Neural progenitor cell (in vitro differentiated cells): ENCODE measurements around the gene CCKAR.

Source experiments
- CTCF ChIP-seq: fragments of 200-600 bp; sonication (generic); IDR thresholded peaks from 2 replicates; pipeline ENCODE4 v1.5.1; 2017; ENCODE audit warnings: antibody characterized with exemption, mild to moderate bottlenecking
- EZH2 ChIP-seq: fragments of 200-600 bp; sonication (generic); IDR thresholded peaks from 2 replicates; pipeline ENCODE4 v1.6.1; 2017; ENCODE audit warnings: antibody characterized with exemption, mild to moderate bottlenecking, moderate library complexity
- EZH2phosphoT487 ChIP-seq: fragments of 200-600 bp; sonication (generic); IDR thresholded peaks from 2 replicates; pipeline ENCODE4 v1.6.1; 2017; ENCODE audit warnings: antibody characterized with exemption

DNA sequence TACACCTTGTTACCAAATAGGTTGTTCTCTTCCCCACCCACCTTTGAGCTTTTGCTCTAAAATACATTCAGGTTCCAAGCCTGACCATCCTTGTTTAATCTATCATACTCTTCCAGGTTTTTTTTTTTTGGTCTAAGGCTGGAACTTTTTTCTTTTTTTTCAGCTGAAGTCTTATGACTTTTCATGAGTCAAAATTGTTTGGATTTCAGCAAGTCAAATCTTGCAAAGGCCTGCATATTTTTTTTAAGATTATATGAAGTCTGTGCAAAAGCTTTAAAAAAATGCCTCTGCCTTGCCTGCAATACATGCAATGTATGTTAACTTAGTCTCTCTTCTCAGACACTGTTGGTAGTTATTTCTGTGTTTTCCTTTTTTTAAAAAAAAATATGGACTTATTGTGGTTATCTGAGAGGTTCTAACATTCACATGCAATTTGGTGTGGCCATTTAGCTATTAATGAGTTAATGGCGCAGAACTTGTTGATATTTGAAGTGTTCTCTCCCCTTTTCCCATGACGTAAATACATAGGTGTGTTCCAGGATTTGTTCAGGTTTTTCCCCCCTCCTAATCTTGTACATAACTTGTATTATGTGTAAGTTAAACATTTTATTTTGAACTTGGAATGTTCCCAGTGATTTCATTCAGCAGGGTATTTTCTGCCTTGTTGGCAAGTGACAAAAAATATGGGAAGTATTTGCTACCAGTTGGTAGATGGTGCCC lies 58.7 kb downstream of the CCKAR start:
- no peak for TF ChIP-seq CTCF
- no peak for TF ChIP-seq EZH2
- TF ChIP-seq EZH2phosphoT487, result no peak
